ENCODE measurements around the gene IGSF9.

- TF ChIP-seq, protein P1, sequence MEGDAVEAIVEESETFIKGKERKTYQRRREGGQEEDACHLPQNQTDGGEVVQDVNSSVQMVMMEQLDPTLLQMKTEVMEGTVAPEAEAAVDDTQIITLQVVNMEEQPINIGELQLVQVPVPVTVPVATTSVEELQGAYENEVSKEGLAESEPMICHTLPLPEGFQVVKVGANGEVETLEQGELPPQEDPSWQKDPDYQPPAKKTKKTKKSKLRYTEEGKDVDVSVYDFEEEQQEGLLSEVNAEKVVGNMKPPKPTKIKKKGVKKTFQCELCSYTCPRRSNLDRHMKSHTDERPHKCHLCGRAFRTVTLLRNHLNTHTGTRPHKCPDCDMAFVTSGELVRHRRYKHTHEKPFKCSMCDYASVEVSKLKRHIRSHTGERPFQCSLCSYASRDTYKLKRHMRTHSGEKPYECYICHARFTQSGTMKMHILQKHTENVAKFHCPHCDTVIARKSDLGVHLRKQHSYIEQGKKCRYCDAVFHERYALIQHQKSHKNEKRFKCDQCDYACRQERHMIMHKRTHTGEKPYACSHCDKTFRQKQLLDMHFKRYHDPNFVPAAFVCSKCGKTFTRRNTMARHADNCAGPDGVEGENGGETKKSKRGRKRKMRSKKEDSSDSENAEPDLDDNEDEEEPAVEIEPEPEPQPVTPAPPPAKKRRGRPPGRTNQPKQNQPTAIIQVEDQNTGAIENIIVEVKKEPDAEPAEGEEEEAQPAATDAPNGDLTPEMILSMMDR (IDR thresholded peaks at IDR 0.05; ENCODE audit: insufficient read depth, low read length, poor library complexity, severe bottlenecking) = no peak
- TF ChIP-seq EZH2phosphoT487 (conservative IDR thresholded peaks at IDR 0.05; ENCODE audit: low read length) = no peak
These were observed 3.5 kb downstream of the IGSF9 start for GRCh38 chr1:159941591-159942560.

Data from SU-DHL-6 (cell line).